Suprapubic skin (tissue), 4 donors: ENCODE results near the gene SLC32A1. TPM values are rescaled to one million over a fixed set of nuclear protein-coding genes. Genes with fewer than 3 reads are reported as not detected.
A peak's percentile ranks its signal among the peaks of the same experiment; 100 is the strongest.

ENCODE experiments used
- DNase-seq, 2 donors: peaks; one replicate each; pipeline ENCODE4 v3.0.0-alpha.2; 2019; ENCODE audit warnings: low spot score in 2 of 2
- H3K27ac ChIP-seq: fragments of 200-600 bp; sonication (generic); one replicate; pipeline ENCODE4 v1.5.1; 2019
- H3K27me3 ChIP-seq: fragments of 200-600 bp; sonication (generic); one replicate; pipeline ENCODE4 v1.5.1; 2019
- H3K36me3 ChIP-seq: fragments of 200-600 bp; sonication (generic); one replicate; pipeline ENCODE4 v1.5.1; 2019
- H3K4me1 ChIP-seq: fragments of 200-600 bp; sonication (generic); one replicate; pipeline ENCODE4 v1.5.1; 2019
- H3K4me3 ChIP-seq: fragments of 200-600 bp; sonication (generic); one replicate; pipeline ENCODE4 v1.5.1; 2019; ENCODE audit warnings: mild to moderate bottlenecking
- H3K9me3 ChIP-seq: fragments of 200-600 bp; sonication (generic); one replicate; pipeline ENCODE4 v1.5.1; 2019
- EP300 ChIP-seq: sonication (generic); formaldehyde crosslinking; IDR thresholded peaks from one replicate; pipeline ENCODE4 v1.6.1; 2017; ENCODE audit warnings: antibody characterized with exemption
- POLR2A ChIP-seq, 2 donors: fragments of 450-650 bp; IDR thresholded peaks; one replicate each; pipeline ENCODE4 v1.6.1; 2017; ENCODE audit warnings: antibody characterized with exemption in 2 of 2, mild to moderate bottlenecking in 2 of 2, moderate library complexity in 2 of 2
- POLR2AphosphoS5 ChIP-seq, 3 donors: sonication (generic); formaldehyde crosslinking; IDR thresholded peaks; one replicate each; pipeline ENCODE4 v1.6.1; 2017; ENCODE audit warnings: antibody characterized with exemption in 3 of 3
- WGBS: methylation state at CpG from one replicate; pipeline ENCODE4 v1.1.5; 2018; 5-methylcytosine and 5-hydroxymethylcytosine counted together
- total RNA-seq, 4 donors: library from RNA; depleted of rRNA; stranded (reverse); fragments of >200 nt; gene quantifications; one replicate each; pipeline ENCODE4 v1.1.0, GENCODE V29; 2016
- TF ChIP-seq, protein P1 (sequence below), 2 donors: fragments of 200-600 bp in 1 of 2; fragments of 450-650 bp in 1 of 2; sonication (generic) in 1 of 2; IDR thresholded peaks; one replicate each; pipeline ENCODE4 v1.5.1; 2016 to 2019; ENCODE audit warnings: antibody characterized with exemption in 2 of 2, mild to moderate bottlenecking in 1 of 2, moderate library complexity in 1 of 2

Gene SLC32A1
- total RNA-seq, 4 donors from 2014 or later: not detected

DNA sequence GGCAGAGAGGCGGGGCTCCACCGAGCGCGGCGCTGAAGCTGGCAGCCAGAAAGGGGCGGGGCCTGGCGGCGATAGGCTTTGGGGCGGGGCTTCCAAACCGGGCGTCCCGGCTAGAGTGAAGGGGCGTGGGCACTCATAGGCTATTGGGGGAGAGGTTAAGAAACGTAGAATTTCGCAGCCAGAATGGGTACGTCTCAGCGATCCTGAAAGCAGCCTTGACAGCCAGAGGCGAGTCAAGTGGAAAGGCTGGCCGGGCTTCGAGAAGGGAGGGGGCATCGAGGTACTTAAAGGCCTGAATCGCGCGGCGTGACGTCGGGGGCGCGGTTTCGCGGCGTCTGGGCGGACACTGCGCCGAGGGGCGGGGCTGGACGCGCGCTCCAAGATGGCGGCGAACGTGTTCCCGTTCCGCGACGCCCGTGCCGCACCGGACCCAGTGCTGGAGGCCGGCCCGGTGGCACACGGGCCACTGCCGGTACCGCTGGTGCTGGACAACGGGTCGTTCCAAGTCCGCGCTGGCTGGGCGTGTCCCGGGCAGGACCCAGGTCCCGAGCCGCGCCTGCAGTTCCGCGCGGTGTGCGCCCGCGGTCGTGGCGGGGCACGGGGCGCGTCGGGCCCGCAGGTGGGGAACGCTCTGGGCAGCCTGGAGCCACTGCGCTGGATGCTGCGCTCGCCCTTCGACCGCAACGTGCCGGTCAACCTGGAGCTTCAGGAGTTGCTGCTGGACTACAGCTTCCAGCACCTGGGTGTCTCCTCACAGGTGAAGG lies 24.0 kb downstream of the SLC32A1 start, which contains the start of gene ACTR5:
ACTR5 (plus strand) TSS at position 364 of the 764 bp plus-strand sequence; CDS start at position 383, 19 bp downstream.
- peak within 1 kb of the TSS; percentile 82 for H3K4me3 ChIP-seq
- DNase-seq: peak; percentile 95 to 97
- H3K36me3 ChIP-seq: no peaks in the 10 kb centered on the region
- H3K9me3 ChIP-seq: no peaks in the 10 kb centered on the region
- H3K27me3 ChIP-seq: no peaks in the 10 kb centered on the region
- peaks cover 20% of the 10 kb centered on the region for H3K4me1 ChIP-seq
- WGBS: under 1% methylated on average over 32 of the region's 84 CpGs
- TF ChIP-seq POLR2AphosphoS5 (IDR thresholded peaks at IDR 0.05): peak in 1 of 3 donors; percentile 51
- no peak for TF ChIP-seq EP300
- TF ChIP-seq, protein P1, sequence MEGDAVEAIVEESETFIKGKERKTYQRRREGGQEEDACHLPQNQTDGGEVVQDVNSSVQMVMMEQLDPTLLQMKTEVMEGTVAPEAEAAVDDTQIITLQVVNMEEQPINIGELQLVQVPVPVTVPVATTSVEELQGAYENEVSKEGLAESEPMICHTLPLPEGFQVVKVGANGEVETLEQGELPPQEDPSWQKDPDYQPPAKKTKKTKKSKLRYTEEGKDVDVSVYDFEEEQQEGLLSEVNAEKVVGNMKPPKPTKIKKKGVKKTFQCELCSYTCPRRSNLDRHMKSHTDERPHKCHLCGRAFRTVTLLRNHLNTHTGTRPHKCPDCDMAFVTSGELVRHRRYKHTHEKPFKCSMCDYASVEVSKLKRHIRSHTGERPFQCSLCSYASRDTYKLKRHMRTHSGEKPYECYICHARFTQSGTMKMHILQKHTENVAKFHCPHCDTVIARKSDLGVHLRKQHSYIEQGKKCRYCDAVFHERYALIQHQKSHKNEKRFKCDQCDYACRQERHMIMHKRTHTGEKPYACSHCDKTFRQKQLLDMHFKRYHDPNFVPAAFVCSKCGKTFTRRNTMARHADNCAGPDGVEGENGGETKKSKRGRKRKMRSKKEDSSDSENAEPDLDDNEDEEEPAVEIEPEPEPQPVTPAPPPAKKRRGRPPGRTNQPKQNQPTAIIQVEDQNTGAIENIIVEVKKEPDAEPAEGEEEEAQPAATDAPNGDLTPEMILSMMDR (IDR thresholded peaks at IDR 0.05): no peak
- peak in 1 of 2 donors; percentile 15 for TF ChIP-seq POLR2A (IDR thresholded peaks at IDR 0.05)
- peak within 1 kb of the TSS; percentile 89 for H3K27ac ChIP-seq

DNA sequence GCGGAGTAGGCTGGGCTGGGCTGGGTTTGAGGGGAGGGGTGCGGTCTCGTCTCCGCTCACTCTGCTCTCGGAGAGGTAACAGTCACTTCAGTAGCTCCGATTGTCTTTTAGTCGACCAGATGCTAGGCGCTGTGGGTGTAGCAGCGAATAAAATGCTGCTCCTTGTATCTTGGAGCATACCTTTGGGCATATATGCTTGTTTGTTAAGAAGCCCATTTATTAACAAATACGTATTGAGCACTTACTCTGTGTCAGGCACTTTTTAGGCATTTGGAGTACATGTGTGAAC lies 24.5 kb downstream of the SLC32A1 start:
- DNase-seq: no peak
- H3K36me3 ChIP-seq: no peaks in the 10 kb centered on the region
- H3K4me1 ChIP-seq: peaks cover 20% of the 10 kb centered on the region
- H3K27ac ChIP-seq: peak overlapping the region; percentile 89
- H3K9me3 ChIP-seq: no peaks in the 10 kb centered on the region
- peak overlapping the region; percentile 82 for H3K4me3 ChIP-seq
- no peaks in the 10 kb centered on the region for H3K27me3 ChIP-seq
- 4% methylated on average over 4 of the region's 10 CpGs for WGBS
- no peak for TF ChIP-seq POLR2AphosphoS5 (IDR thresholded peaks at IDR 0.05)
- no peak for TF ChIP-seq POLR2A (IDR thresholded peaks at IDR 0.05)
- no peak for TF ChIP-seq EP300
- TF ChIP-seq, protein P1 (IDR thresholded peaks at IDR 0.05): no peak

DNA sequence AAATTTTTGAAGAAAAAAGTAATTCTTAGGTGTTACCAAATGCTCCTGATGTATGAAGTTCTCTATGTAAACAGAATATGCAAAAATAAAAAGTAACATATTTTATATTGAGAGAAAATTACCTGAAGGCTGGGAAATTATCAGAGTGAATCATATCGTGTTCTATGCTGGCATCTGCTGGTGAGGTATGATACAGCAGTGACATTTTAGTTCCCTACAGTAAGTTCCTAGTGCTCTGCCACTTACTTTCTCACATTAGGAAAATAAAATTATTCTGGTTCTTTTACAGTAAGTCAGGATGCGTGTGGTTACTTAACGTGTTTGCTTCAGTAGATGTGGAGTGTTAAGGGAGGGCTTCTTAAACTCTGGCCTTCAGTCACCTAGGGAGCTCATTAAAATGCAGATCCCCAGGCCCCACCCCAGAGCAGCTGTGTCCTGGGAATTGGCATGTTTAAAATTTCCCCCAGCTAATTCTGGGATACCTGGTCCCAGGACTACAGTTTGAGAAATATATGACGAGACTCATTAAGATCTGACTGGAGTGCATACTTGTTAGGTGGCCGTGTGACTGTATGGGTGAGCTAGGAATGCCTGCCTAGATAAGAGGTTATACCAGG lies 27.2 kb downstream of the SLC32A1 start:
- 50% methylated on average over 5 of the region's 5 CpGs for WGBS
- peaks cover 20% of the 10 kb centered on the region for H3K4me1 ChIP-seq
- H3K9me3 ChIP-seq: no peaks in the 10 kb centered on the region
- no peak for TF ChIP-seq EP300
- TF ChIP-seq, protein P1 (IDR thresholded peaks at IDR 0.05): peak; percentile 29 to 51
- H3K27ac ChIP-seq: no peak overlapping the region
- H3K36me3 ChIP-seq: peaks cover 26% of the 10 kb centered on the region
- no peaks in the 10 kb centered on the region for H3K27me3 ChIP-seq
- H3K4me3 ChIP-seq: no peak overlapping the region
- no peak for DNase-seq

DNA sequence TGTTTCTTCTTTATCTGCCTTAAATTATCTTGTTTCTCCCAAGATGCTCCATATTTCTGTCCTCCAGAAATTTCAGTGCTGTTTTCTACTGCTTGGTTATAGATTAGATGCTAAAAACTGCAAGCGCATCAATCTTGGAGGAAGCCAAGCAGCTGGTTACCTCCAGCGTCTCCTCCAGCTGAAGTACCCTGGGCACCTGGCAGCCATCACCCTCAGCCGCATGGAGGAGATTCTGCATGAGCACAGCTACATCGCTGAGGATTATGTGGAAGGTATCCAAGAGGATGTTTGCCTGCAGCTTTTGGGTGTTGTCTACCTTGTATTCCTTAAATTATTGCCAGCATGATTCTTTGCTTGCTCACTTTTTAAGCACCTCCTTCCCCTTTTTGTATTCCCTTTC lies 27.7 kb downstream of the SLC32A1 start:
- H3K27ac ChIP-seq: no peak overlapping the region
- 60% methylated on average over 4 of the region's 4 CpGs for WGBS
- peaks cover 20% of the 10 kb centered on the region for H3K4me1 ChIP-seq
- H3K4me3 ChIP-seq: no peak overlapping the region
- H3K27me3 ChIP-seq: no peaks in the 10 kb centered on the region
- TF ChIP-seq, protein P1 (IDR thresholded peaks at IDR 0.05): no peak
- TF ChIP-seq EP300 (no peak), POLR2AphosphoS5 (IDR thresholded peaks at IDR 0.05) (no peak), POLR2A (IDR thresholded peaks at IDR 0.05) (no peak)
- H3K36me3 ChIP-seq: peaks cover 31% of the 10 kb centered on the region
- no peaks in the 10 kb centered on the region for H3K9me3 ChIP-seq
- no peak for DNase-seq

- Histone ChIP-seq H3K27me3 (no peaks in the 10 kb centered on the region), H3K9me3 (no peaks in the 10 kb centered on the region), H3K27ac (no peak overlapping the region), H3K4me1 (peaks cover under 1% of the 10 kb centered on the region), H3K4me3 (no peak overlapping the region), H3K36me3 (peaks cover 60% of the 10 kb centered on the region)
- no peak for TF ChIP-seq POLR2AphosphoS5 (IDR thresholded peaks at IDR 0.05)
- 91% methylated on average over 13 of the region's 13 CpGs for WGBS
- no peak for DNase-seq
Measured at GRCh38 chr20:38754924-38755323, 30.6 kb downstream of the SLC32A1 start.
